NCI-H1105 treated with DMSO at 0.1 percent for 48 hours (cell line): ENCODE measurements around the gene PRTFDC1.
"Not testable (repeated sequence)": the region's sequence is repeated elsewhere in the genome, so short reads cannot be mapped to it uniquely, and the experiment has no call there.

Source experiments
- DNase-seq: peaks from one replicate; lab custom pipeline; 2025; lab: John Stamatoyannopoulos, UW

The PRTFDC1 gene

DNA sequence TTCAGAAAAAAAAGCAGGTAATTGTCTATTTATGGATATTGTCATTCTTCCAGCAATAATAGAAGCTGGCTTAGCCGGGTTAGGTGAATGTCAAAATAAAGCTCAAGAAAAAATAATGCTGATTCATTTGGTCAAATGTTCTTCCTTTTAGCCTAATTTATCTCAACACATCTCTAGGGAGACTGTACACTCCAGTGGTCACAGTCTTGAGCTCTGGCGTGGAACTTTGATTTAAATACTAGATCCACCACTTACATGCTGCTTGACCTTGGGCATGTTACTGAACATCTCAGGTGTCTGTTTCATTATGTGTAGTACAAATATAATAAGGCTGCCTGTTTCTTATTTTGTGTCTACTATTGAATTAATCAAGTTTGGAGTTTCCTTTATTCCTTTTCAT lies 22.0 kb downstream of the PRTFDC1 start:
- DNase-seq = no peak

DNA sequence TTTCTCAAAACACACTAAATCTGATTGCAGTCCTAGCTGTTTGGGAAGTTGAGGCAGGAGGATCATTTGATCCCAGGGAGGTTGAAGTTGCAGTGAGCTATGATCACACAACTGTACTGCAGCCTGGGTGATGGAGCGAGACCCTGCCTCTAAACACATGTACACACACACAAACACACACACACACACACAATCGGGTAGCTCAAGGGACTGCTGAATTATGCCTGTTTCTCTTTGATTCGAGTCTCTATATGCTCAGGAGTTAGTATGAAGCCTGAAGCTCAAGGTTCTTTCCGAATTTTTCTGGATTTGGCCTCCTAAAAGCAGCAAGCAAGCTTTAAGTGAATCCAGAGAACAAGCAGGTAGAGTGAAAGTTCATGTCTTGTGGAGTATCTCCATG lies 22.5 kb downstream of the PRTFDC1 start:
- DNase-seq = no peak

- DNase-seq = no peak
Measured at GRCh38 chr10:24929056-24929544, 23.3 kb downstream of the PRTFDC1 start.

DNA sequence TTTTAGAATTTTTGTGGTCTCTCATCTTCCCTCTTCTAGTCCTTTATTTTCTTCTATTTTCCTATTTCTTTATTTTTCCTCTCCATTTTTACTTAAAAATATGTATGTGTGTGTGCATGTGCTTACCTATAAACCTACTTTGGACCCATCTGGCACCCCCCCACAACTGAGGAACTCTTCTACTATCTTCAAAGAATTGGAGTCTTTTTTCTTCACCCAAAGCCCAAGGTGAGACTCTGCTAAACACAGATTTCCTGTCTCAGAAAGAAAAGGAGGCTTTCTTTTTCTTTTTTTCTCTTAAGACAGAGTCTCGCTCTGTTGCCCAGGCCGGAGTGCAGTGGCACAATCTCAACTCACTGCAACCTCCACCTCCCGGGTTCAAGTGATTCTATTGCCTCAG lies 24.2 kb downstream of the PRTFDC1 start:
- no peak for DNase-seq

DNA sequence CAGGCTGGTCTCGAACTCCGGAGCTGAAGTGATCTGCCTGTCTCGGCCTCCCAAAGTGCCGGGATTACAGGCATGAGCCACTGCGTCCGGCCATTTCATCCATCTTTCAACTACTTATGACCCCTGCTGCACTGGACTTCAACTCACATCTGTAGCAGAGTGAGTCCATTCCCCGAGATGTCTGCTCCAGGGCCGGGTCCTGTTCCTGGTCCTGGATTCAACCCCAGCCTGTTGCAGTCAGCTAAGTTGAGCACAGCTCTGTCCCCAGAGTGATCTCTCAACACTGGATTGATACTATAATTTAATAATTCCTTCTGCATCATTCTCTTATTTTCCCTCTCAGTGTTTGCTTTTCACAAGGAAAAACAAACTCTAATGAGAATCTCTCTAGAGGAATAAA lies 25.8 kb downstream of the PRTFDC1 start:
- no peak for DNase-seq

- DNase-seq = no peak
Measured at GRCh38 chr10:24925799-24926198, 26.6 kb downstream of the PRTFDC1 start.

DNA sequence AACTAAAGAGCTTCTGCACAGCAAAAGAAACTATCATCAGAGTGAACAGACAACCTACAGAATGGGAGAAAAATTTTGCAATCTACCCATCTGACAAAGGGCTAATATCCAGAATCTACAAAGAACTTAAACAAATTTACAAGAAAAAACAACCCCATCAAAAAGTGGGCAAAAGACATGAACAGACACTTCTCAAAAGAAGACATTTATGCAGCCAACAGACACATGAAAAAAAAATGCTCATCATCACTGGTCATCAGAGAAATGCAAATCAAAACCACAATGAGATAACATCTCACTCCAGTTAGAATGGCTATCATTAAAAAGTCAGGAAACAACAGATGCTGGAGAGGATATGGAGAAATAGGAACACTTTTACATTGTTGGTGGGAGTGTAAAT lies 27.9 kb downstream of the PRTFDC1 start:
- DNase-seq = not testable (repeated sequence)

DNA sequence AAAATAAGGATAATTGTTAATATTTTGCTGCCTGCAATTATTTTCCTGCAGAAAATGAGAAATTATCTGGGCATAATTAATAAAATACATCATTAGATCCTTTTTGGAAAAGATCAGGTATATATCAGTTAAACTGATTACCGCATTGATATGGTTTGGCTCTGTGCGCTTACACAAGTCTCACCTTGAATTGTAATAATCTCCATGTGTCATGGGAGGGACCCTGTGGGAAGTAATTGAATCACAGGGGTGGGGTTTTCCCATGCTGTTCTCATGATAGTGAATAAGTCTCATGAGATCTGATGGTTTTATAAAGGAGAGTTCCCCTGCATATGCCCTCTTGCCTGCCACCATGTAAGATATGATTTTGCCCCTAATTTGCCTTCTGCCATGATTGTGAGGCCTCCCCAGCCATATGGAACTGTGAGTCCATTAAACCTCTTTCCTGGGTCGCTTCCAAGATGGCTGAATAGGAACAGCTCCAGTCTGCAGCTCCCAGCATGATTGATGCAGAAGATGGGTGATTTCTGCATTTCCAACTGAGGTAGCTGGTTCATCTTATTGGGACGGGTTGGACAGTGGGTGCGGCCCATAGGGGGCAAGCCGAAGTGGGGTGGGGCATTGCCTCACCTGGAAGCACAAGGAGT lies 30.1 kb downstream of the PRTFDC1 start:
- not testable (repeated sequence) for DNase-seq

- DNase-seq = no peak
Measured at GRCh38 chr10:24920907-24921881, 31.2 kb downstream of the PRTFDC1 start.

- DNase-seq = not testable (repeated sequence)
Measured at GRCh38 chr10:24920192-24920591, 32.2 kb downstream of the PRTFDC1 start.

- not testable (repeated sequence) for DNase-seq
Measured at GRCh38 chr10:24919629-24920028, 32.8 kb downstream of the PRTFDC1 start.

DNA sequence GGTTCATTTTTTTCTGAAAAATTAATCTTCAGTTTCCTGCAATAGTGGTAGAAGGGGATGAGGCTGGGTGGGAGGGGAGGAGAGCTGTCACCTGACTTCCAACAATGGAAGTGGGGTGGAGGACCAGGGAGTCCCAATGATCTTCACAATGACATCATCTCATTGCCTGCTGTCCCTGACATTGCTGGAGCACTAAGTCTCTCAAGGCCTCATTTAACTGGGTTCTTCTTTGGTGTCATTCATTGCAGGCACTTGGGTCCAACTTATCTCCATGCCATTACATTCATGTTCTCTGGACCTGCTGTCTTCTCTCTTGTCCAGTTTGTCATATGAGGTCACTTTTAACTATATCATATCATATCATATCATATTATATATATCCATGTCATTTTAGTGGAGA lies 34.4 kb downstream of the PRTFDC1 start:
- no peak for DNase-seq

DNA sequence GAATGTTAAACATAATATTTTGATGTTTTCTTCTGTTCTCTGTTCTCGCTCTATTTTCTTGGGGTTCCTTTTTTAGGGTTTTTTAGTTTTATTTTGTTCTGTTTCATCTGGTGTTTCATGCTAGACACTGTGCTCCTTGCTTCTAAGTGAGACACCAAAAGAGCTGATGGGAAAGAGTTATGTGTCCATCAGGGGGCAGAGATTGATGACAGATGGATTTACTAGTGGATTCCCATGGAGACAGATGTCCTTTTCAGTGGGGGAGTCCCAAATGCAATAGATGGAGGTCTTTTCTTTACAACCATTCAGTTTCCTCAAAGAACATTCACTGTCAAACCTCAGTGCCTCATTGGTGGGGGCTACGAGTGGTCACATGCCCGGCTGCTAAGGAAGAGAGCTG lies 34.9 kb downstream of the PRTFDC1 start:
- DNase-seq = no peak

- no peak for DNase-seq
Measured at GRCh38 chr10:24916365-24916764, 36.0 kb downstream of the PRTFDC1 start.

- DNase-seq = no peak
Measured at GRCh38 chr10:24915304-24915703, 37.1 kb downstream of the PRTFDC1 start.

DNA sequence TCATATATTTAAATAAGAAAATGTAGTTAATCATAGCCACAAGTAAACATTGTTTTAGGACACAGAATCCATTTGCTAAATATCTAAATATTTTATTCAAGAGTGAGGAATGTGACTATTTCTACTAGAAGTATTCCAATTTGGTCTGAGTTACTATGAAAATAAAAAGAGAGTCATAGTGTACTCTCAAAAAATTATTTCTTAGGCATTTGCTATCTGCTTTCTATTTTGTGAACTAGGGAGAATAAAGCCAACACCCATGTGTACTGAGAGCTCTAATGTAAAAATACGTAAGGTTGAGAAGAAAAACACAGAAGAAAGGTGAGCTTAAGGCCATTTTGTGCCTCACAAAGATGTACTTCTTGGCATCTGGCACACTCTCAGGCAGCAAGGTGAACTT lies 38.3 kb downstream of the PRTFDC1 start:
- no peak for DNase-seq

DNA sequence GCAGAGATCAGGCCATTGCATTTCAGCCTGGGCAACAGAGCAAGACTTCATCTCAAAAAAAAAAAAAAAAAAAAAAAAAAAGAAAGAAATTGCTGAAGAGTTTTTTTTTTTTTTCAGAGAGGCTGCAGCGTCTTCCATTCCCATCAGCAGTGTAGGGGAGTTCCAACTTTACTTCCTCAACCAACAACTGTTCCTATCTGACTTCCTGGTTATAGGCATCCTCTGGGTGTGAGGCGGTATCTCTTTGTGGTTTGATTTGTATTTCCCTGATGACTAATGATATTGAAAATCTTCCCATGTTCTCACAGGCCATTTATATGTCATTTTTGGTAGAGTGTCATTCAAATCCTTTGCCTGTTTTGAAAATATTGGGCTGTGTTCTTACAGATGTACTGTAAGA lies 40.2 kb downstream of the PRTFDC1 start:
- no peak for DNase-seq

GRCh38 chr10:24911029-24911428 lies 41.4 kb downstream of the PRTFDC1 start:
- DNase-seq = no peak

DNA sequence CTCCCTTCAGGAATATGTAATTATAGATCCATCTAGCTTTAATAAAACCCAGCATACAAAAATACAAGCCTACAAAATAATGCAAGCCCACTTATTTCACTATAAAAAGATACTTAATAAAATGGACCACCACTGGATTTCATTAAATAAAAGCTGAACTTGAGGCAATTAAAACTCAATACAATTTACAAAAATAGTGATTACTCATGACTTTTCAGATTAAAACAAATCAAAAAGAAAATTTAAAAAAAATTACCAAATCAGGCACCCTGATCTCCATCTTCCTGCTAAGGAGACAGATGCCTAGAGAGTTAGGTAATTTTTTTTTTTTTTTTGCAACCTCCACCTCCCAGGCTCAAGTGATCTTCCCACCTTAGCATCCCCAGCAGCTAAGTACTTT lies 41.8 kb downstream of the PRTFDC1 start:
- no peak for DNase-seq

- DNase-seq = no peak
Measured at GRCh38 chr10:24908793-24909423, 43.5 kb downstream of the PRTFDC1 start.

GRCh38 chr10:24907956-24908355 lies 44.5 kb downstream of the PRTFDC1 start:
- DNase-seq = no peak

GRCh38 chr10:24906372-24906771 lies 46.0 kb downstream of the PRTFDC1 start:
- DNase-seq = no peak

GRCh38 chr10:24904824-24905223 lies 47.6 kb downstream of the PRTFDC1 start:
- no peak for DNase-seq
